Activated naive CD4-positive, alpha-beta T cell treated with anti-CD3 and anti-CD28 coated beads, Interleukin-2, amount 10 ng/mL, durations not matched to agents 7 days and 5 days (primary cell): Measurements from ENCODE around the gene ETFB.

Source experiments
- CTCF ChIA-PET: fragments of 350-600 bp; sonication (Branson Sonifier 250); formaldehyde crosslinking; loops from one replicate; lab custom pipeline; 2021; ENCODE audit warnings: antibody characterized with exemption; lab: Charles Lee
- DNase-seq: peaks from one replicate; pipeline ENCODE4 v3.0.0-alpha.2; 2020
- H3K27ac Mint-ChIP-seq: one replicate; pipeline ENCODE4 v1.8.0; 2021; ENCODE audit warnings: mild to moderate bottlenecking, moderate library complexity, mixed read lengths
- H3K27me3 Mint-ChIP-seq: one replicate; pipeline ENCODE4 v1.8.0; 2021; ENCODE audit warnings: mild to moderate bottlenecking, mixed read lengths
- H3K36me3 Mint-ChIP-seq: one replicate; pipeline ENCODE4 v1.8.0; 2021; ENCODE audit warnings: mixed read lengths
- H3K4me1 Mint-ChIP-seq: one replicate; pipeline ENCODE4 v1.8.0; 2021; ENCODE audit warnings: mixed read lengths
- H3K4me3 Mint-ChIP-seq: one replicate; pipeline ENCODE4 v1.8.0; 2021; ENCODE audit warnings: mild to moderate bottlenecking, moderate library complexity, mixed read lengths
- H3K9me3 Mint-ChIP-seq: one replicate; pipeline ENCODE4 v1.8.0; 2021; ENCODE audit warnings: mixed read lengths

Gene ETFB

DNA sequence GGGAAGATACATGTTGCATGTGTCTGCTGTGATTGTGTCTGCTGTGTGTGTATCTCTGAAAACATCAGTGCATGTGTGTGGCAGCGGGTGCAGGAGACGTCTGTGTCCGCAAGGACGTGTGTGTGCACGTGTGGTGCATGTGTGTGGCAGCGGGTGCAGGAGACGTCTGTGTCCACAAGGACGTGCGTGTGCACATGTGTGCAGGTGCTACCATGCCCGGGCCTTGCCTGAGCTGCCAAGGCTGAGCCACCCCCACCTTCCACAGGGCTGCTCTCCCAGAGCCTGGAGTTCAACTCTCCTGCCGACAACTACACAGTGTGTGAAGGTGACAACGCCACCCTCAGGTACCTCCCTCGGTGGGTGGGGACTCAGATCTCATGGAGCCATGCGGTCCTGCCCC lies 44.4 kb downstream of the ETFB start:
- peaks cover 43% of the 10 kb centered on the region for H3K27me3 Mint-ChIP-seq
- no peak overlapping the region for H3K4me3 Mint-ChIP-seq
- CTCF ChIA-PET = no interaction called here
- H3K36me3 Mint-ChIP-seq = no peaks in the 10 kb centered on the region
- H3K27ac Mint-ChIP-seq = no peak overlapping the region
- no peaks in the 10 kb centered on the region for H3K4me1 Mint-ChIP-seq
- no peak for DNase-seq
- H3K9me3 Mint-ChIP-seq = no peaks in the 10 kb centered on the region

DNA sequence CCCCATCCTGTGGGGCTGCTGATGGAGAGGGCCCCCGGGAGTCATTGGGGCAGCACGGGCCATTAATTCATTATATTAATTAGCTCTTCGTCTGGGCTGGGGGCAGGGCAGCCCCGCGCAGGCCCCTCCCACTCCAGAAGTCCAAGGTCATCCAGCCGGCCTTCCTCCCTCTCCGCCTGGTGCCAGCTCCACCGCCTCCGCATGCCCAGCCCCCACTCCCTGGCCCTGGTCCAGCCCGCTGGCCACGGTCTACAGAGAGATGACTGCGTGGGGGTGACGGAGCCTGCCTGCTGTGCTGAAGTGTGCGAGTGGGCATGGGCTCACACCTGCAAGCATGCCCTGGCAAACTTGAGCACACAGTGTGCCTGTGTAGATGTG lies 45.9 kb downstream of the ETFB start:
- Mint-ChIP-seq H3K9me3 (no peaks in the 10 kb centered on the region), H3K36me3 (no peaks in the 10 kb centered on the region), H3K27ac (no peak overlapping the region), H3K4me1 (peaks cover 2% of the 10 kb centered on the region), H3K4me3 (no peak overlapping the region), H3K27me3 (peaks cover 28% of the 10 kb centered on the region)
- CTCF ChIA-PET = no interaction called here
- no peak for DNase-seq

DNA sequence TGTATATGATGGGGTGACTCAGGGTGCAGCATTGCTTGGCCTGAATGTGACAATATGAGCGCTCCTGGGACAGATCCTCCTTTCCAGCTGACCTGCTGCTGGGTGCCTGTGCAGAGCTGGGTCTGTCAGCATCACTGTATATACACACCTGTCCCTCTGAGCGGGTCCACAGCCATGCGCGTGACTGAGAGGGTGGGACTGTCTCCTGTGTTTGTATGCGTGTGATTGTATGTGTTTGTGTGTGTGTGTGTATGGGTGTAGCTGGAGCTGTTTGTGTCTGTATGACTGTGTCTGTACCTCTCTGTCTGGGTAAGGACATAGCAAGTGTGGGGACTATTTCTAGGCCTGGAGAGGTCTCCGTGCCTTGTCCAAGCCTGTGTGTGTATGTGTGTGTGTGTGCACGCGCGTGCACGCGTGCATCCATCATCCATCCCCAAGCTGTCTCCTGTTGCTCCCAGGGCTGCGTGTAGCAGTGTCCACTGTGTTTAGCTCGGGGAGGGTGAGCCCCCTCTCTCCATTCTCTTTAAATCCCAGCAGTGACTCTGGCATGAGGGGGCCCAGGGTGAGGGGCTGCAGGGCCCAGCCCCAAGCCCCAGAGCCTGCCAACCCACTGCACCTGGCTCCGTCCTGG lies 46.4 kb downstream of the ETFB start:
- peaks cover 24% of the 10 kb centered on the region for H3K27me3 Mint-ChIP-seq
- CTCF ChIA-PET = no interaction called here
- H3K27ac Mint-ChIP-seq = no peak overlapping the region
- H3K9me3 Mint-ChIP-seq = no peaks in the 10 kb centered on the region
- peaks cover 3% of the 10 kb centered on the region for H3K4me1 Mint-ChIP-seq
- no peaks in the 10 kb centered on the region for H3K36me3 Mint-ChIP-seq
- no peak overlapping the region for H3K4me3 Mint-ChIP-seq
- DNase-seq = no peak

DNA sequence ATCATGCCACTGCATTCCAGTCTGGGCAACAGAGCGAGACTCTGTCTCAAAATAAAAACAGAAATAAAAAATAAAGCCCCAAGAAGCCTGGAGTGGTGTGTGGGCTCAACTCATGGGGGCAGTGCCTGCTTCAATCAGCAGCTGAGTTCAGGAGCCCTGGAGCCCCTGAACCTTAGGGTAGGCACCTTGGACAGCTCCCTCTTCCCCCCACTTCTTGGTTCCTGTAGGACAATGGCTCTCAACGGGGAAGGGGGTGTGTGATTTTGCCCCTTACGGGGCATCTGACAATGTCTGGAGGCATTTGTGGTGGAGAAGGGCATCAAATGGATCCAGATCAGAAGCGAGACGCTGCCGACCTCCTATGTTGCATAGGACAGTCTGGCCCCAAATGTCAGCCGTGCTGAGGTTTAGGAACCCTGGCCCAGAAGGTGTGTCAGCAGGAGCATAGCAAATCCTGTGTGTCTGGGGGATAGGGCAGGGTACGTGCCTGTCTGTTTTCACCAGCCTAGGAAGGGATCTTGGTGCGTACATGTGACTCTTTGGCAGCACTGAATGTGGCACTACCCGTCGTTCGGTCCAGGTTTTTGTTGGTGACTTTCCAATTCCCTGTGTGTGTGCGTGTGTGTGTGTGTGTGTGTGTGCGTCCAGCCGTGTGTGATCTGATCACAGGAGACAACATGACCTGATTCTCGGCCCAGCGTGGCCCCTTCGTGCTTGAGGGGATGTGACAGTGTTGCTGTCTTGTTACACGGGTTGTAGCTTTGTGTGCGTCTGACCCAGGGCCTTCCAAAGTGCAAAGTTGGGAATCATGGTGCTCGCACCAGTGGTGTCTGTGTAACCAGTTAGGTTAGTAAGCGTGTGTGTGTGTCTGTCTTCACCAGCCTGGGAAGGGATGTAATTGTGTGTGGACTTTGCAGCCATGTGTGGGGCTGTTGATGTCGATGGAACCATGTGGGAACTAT lies 47.2 kb downstream of the ETFB start:
- CTCF ChIA-PET = no interaction called here
- Mint-ChIP-seq H3K4me1 (peaks cover 3% of the 10 kb centered on the region), H3K27me3 (peaks cover 26% of the 10 kb centered on the region), H3K9me3 (no peaks in the 10 kb centered on the region), H3K36me3 (no peaks in the 10 kb centered on the region), H3K4me3 (no peak overlapping the region), H3K27ac (no peak overlapping the region)
- DNase-seq = no peak

DNA sequence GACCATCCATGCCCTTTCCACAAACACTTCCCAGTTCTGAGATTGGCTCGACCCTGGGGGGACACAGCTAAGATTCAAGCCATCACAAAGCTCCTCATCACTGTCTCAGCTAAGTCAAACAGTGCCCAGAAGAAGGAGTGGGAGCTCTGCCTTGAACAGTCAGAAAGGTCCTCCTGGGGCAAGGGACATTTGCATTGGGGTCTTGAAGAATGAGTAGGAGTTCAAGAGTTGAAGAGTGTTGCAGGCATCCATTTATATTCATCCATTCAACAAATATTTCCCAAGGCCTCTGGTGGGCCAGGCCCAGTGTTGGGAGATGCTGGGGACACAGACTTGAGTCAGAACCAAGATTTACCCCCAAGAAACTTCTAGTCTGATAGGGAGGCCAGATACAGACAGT lies 48.2 kb downstream of the ETFB start:
- no peak for DNase-seq
- CTCF ChIA-PET = no interaction called here
- H3K36me3 Mint-ChIP-seq = no peaks in the 10 kb centered on the region
- peaks cover 5% of the 10 kb centered on the region for H3K4me1 Mint-ChIP-seq
- no peaks in the 10 kb centered on the region for H3K9me3 Mint-ChIP-seq
- no peak overlapping the region for H3K4me3 Mint-ChIP-seq
- no peak overlapping the region for H3K27ac Mint-ChIP-seq
- H3K27me3 Mint-ChIP-seq = peaks cover 26% of the 10 kb centered on the region

DNA sequence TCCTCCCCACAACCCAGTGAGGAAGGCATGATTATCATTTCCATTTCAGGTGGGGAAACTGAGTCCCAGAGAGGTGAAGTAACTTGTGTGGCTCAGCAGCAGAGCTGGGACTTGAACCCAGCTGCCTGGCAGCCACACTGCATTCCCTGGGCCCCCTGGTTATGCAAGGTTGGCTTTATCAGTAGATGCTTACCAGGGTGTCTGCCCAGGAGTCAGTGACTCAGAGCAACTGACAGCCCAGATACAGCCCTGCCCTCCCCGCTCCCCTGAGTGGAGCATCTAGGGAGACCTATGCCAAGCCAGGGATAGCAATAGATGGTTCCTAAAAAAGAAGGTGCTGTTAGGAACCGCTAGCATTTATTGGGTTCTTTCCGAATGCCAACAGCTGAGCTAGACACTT lies 48.8 kb downstream of the ETFB start:
- CTCF ChIA-PET = no interaction called here
- H3K36me3 Mint-ChIP-seq = no peaks in the 10 kb centered on the region
- H3K4me3 Mint-ChIP-seq = no peak overlapping the region
- no peaks in the 10 kb centered on the region for H3K9me3 Mint-ChIP-seq
- H3K27me3 Mint-ChIP-seq = peaks cover 26% of the 10 kb centered on the region
- no peak for DNase-seq
- peaks cover 5% of the 10 kb centered on the region for H3K4me1 Mint-ChIP-seq
- no peak overlapping the region for H3K27ac Mint-ChIP-seq

DNA sequence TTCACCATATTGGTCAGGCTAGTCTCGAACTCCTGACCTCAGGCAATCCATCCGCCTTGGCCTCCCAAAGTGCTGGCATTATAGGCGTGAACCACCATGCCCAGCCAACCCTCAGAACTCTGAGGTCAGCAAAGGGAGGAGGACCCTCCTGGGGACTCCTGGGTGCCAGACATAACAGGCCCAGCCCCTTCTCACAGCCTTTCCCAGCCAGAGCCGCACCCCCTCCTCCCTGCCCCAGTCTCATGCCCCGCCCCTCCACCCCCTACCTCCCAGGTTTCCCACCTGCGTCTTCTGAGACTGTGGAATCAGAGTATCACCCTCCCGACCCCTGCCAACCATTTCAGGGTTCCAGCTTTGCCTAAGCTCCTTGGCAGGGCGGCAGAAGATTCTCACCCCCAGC lies 49.5 kb downstream of the ETFB start:
- Mint-ChIP-seq H3K4me3 (no peak overlapping the region), H3K27me3 (peaks cover 29% of the 10 kb centered on the region), H3K9me3 (no peaks in the 10 kb centered on the region)

DNA sequence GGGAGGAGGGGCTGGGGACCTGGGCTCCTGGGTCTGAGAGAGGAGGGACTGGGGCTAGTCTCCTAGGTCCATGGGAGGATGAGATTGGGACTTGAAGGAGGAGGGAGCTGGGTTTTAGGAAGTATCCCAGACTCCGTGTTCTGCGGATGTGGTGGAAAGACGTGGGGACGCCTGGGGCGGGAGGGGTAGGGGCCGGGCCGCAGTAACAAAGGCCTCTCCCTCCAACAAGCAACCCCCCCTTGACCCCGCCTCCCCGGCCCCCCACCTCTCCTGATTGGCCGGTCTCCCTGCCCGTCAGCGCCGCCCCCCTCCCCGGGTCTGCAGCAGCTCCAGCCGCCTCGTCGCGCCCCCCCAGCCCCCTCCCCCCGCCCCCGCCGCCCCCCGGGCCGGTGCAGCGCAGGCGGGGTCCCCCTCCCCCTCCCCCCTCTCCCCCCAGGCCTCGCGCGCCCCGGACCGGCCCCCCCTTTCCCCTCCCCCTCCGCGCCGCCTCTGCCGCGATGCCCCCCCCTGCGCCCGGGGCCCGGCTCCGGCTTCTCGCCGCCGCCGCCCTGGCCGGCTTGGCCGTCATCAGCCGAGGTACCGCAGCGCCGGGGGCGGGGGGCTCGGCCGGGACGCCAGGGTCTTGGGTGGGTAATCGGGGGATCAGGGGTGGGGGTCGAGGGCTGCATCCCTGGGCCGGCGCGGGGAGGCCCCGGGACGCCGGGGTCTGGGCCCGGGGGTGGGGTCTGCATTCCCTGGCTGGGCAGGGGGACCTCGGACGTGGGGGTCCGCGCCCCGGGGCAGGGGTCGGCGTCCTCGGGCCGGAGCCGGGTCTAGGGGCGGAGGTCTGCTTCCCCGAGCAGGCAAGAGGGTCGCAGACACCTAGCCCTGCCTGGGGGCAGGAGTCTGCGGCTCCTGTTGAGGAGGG lies 54.6 kb downstream of the ETFB start, which contains the start of gene IGLON5:
Gene IGLON5 (plus strand): TSS at position 294 of the 907 bp plus-strand sequence. CDS start 204 bp downstream, at position 498.
- CTCF ChIA-PET = no interaction called here
- no peak for DNase-seq
- H3K36me3 Mint-ChIP-seq = no peaks in the 10 kb centered on the region
- H3K27me3 Mint-ChIP-seq = peaks cover 50% of the 10 kb centered on the region
- H3K27ac Mint-ChIP-seq = no peak within 1 kb of the TSS
- peaks cover 5% of the 10 kb centered on the region for H3K4me1 Mint-ChIP-seq
- H3K9me3 Mint-ChIP-seq = peaks cover 14% of the 10 kb centered on the region
- no peak within 1 kb of the TSS for H3K4me3 Mint-ChIP-seq

More for the DNA sequence above, 49.5 kb downstream of the ETFB start:
- no peaks in the 10 kb centered on the region for H3K36me3 Mint-ChIP-seq
- H3K4me1 Mint-ChIP-seq = peaks cover 5% of the 10 kb centered on the region
- CTCF ChIA-PET = no interaction called here
- no peak for DNase-seq
- H3K27ac Mint-ChIP-seq = no peak overlapping the region

DNA sequence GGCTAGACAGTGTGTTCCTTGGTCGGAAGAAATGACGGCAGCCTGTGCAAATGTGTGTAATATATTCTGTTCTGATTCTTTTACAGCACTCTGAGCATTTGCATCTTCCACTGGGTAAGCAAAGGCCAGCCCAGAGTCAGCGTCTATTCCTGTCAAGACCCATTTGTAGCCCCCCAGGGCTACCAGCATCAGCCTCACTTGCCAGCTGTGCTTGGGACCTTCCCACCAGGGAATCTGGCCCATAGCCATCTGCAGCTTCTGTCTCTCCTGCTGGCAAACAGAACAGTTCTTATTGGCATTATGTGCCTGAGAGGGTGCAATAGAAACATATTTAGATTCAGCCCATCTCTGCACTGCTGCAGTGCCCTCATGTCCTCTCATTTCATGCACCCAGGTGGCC lies 60.7 kb downstream of the ETFB start:
- Mint-ChIP-seq H3K27ac (no peak overlapping the region), H3K4me3 (no peak overlapping the region), H3K9me3 (peaks cover 17% of the 10 kb centered on the region), H3K4me1 (no peaks in the 10 kb centered on the region), H3K27me3 (peaks cover 23% of the 10 kb centered on the region), H3K36me3 (no peaks in the 10 kb centered on the region)
- CTCF ChIA-PET = interaction anchor here (0.6 kb wide), 1 partner anchor 173 kb away, joined by 3 read pairs; the partner anchor contains the start of gene CEACAM18
- no peak for DNase-seq

DNA sequence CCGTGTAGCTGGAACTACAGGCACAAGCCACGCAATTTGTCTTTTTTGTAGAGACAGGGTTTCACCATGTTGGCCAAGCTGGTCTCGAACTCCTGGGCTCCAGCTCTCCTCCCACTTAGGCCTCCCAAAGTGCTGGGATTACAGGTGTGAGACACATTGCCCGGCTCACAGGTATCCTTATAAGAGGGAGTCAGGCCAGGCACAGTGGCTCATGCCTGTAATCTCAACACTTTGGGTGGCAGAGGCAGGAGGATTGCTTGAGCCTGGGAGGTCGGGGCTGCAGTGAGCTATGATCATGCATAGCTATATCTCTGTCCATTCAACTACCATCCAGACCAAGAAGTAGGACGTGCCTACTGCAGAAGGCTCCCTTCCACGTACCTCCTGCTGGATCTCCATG lies 64.9 kb downstream of the ETFB start:
- DNase-seq = no peak
- Mint-ChIP-seq H3K9me3 (peaks cover 2% of the 10 kb centered on the region), H3K27ac (no peak overlapping the region), H3K36me3 (no peaks in the 10 kb centered on the region), H3K4me1 (no peaks in the 10 kb centered on the region), H3K4me3 (no peak overlapping the region), H3K27me3 (peaks cover 16% of the 10 kb centered on the region)
- CTCF ChIA-PET = interaction anchor here (1.1 to 1.5 kb wide), 2 partner anchors 14 to 97 kb away, joined by 3 read pairs; no protein-coding TSS in a partner anchor

DNA sequence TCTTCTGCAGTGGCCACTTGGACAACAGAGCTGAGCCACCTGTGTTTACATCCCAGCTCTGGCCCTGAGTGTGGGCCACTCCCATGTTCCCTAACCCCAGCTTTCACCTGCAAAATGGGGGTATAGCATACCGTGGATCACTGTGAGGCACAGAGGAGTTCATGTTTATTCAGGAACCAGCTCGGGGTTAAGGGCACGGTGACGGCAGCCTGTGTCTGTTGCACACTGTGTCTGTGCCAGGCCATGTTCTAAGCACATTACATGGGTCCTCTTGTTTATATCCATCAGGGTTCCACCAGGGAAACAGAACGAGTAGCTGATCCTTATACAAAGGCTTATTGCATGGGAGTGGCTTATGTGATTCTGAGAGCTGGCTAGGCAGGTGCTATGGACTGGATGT lies 68.8 kb downstream of the ETFB start:
- DNase-seq = no peak
- no peak overlapping the region for H3K4me3 Mint-ChIP-seq
- H3K36me3 Mint-ChIP-seq = no peaks in the 10 kb centered on the region
- H3K4me1 Mint-ChIP-seq = no peaks in the 10 kb centered on the region
- H3K9me3 Mint-ChIP-seq = no peaks in the 10 kb centered on the region
- CTCF ChIA-PET = interaction anchor here (0.6 kb wide), 1 partner anchor 40 kb away, joined by 3 read pairs; no protein-coding TSS in a partner anchor
- no peak overlapping the region for H3K27ac Mint-ChIP-seq
- H3K27me3 Mint-ChIP-seq = peaks cover 33% of the 10 kb centered on the region

DNA sequence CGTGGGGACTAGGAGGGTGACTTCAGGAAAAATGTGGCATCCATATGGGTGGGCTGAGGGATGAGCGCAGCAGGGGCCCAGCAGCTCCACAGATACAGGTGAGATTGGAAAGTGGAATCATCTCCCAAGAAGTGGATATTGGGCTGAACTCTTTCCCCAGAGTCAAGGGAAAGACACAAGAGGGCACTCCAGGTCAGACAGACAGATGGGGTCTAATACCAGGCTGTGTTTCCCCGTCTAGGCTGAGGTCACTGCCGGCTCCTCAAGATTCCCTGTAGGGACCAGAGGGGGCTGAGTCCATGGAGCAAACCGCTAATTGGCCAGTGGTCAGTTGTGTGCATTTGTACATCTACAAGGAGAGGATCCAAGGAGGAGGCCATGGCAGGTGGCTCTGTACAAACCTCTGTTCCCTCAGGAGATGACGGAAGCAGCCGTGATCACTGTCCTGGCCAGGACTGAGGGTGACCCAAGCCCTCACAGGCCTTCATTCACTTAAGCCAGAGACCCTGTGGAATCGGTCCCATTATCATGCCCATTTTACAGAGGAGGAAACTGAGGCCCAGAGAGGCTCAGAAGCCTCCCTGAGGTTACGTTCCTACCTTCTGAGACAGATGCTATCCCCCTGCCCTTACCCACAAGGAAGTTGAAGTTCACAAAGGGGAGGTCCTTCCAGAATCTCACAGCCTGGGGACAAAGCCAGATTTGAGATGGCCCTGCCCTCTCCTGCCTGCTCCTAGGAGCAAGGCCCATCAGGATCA lies 69.7 kb downstream of the ETFB start:
- Mint-ChIP-seq H3K36me3 (no peaks in the 10 kb centered on the region), H3K9me3 (no peaks in the 10 kb centered on the region), H3K27me3 (peaks cover 32% of the 10 kb centered on the region), H3K27ac (no peak overlapping the region), H3K4me1 (no peaks in the 10 kb centered on the region), H3K4me3 (no peak overlapping the region)
- CTCF ChIA-PET = interaction anchor here (0.6 kb wide), 1 partner anchor 39 kb away, joined by 3 read pairs; no protein-coding TSS in a partner anchor
- DNase-seq = no peak

DNA sequence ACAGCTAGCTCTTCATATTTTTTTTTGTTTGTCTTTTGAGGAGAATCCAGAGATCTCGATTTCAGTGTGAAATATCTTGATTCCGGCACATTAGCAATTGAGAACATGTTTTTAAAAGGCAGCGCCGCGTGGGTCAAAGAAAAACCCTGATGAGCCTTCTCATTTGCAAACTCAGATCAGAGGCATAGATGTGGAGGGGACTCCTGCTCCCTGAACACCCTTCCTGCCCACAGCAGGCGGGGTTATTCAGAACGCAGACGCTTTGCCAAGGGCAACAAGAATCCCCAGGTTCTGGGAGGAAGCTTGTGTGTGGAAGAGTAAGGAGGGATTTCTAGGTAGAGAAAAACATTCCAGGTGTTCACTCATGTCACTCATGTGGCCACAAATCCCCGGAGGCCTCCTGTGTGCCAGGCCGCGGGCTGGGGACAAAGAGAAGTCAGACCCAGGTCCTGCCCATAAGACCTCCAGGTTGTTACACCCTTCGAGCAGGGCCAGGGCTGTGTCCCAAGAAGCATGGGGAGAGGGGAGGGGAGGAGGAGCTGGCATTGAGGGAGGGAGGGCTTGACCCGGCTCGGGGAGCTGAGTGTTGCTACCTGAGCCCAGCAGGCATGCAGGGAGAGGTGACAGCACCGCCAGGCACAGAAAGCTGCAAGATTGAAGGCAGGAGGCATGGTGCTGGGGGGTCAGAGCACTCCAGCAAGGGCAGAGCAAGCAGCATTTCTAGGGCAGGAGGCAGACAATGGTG lies 70.6 kb downstream of the ETFB start:
- H3K4me3 Mint-ChIP-seq = no peak overlapping the region
- no peaks in the 10 kb centered on the region for H3K9me3 Mint-ChIP-seq
- no peak for DNase-seq
- H3K36me3 Mint-ChIP-seq = no peaks in the 10 kb centered on the region
- peaks cover 31% of the 10 kb centered on the region for H3K27me3 Mint-ChIP-seq
- CTCF ChIA-PET = no interaction called here
- no peaks in the 10 kb centered on the region for H3K4me1 Mint-ChIP-seq
- no peak overlapping the region for H3K27ac Mint-ChIP-seq
